OCI-LY7 (cell line): ENCODE measurements around the gene SLC22A13. TPM values are rescaled to one million over a fixed set of nuclear protein-coding genes. Genes with fewer than 3 reads are reported as not detected.

Source experiments
- BruUV-seq: library from RNA; stranded (reverse); fragments of 400-500 nt; replicated peaks from 2 replicates; lab custom pipeline; 2021; lab: Mats Ljungman, UMichigan
- CTCF ChIA-PET: fragments of 300-600 bp; sonication (Branson Sonifier 250); formaldehyde crosslinking; loops from one replicate; lab custom pipeline; 2022; ENCODE audit warnings: antibody characterized with exemption; ENCODE audit not compliant: unreplicated experiment; lab: Charles Lee
- POLR2A ChIA-PET: fragments of 300-600 bp; sonication (Branson Sonifier 250); formaldehyde crosslinking; loops from one replicate; lab custom pipeline; 2022; ENCODE audit warnings: antibody characterized with exemption; lab: Charles Lee
- DNase-seq: peaks from one replicate; pipeline ENCODE4 v3.0.0-alpha.2; 2015; ENCODE audit warnings: low spot score
- H2AFZ ChIP-seq: fragments of 200-600 bp; sonication (generic), shearing (Covaris generic); 2 replicates; pipeline ENCODE4 v1.6.1; 2014; ENCODE audit warnings: mild to moderate bottlenecking, antibody characterized with exemption, low read length, moderate library complexity
- H3K27ac ChIP-seq: fragments of 200-600 bp; sonication (generic); 2 replicates; pipeline ENCODE4 v1.5.1; 2014; ENCODE audit warnings: mixed run types, low read depth, mild to moderate bottlenecking, moderate library complexity, low read length, inconsistent platforms; ENCODE audit not compliant: poor library complexity, severe bottlenecking
- H3K36me3 ChIP-seq: fragments of 200-600 bp; sonication (generic); 2 replicates; pipeline ENCODE4 v1.6.1; 2014; ENCODE audit warnings: mild to moderate bottlenecking, antibody characterized with exemption, low read length, moderate library complexity, mixed read lengths; ENCODE audit not compliant: insufficient read depth
- H3K4me1 ChIP-seq: fragments of 200-600 bp; sonication (generic); 2 replicates; pipeline ENCODE4 v1.5.1; 2014; ENCODE audit warnings: mild to moderate bottlenecking, low read length; ENCODE audit not compliant: insufficient read depth, poor library complexity, severe bottlenecking
- H3K4me2 ChIP-seq: fragments of 200-600 bp; sonication (generic); 2 replicates; pipeline ENCODE4 v1.6.1; 2014; ENCODE audit warnings: mild to moderate bottlenecking, low read length
- H3K4me3 ChIP-seq: fragments of 200-600 bp; sonication (generic); 2 replicates; pipeline ENCODE4 v1.5.1; 2014; ENCODE audit warnings: mild to moderate bottlenecking, low read depth, low read length; ENCODE audit not compliant: poor library complexity, severe bottlenecking
- H3K79me2 ChIP-seq: fragments of 200-600 bp; sonication (generic); 2 replicates; pipeline ENCODE4 v1.6.1; 2016; ENCODE audit warnings: low read depth, mild to moderate bottlenecking, low read length, moderate library complexity, mixed read lengths; ENCODE audit not compliant: insufficient read depth
- H3K9me2 ChIP-seq: fragments of 200-600 bp; sonication (generic); 2 replicates; pipeline ENCODE4 v1.6.1; 2016; ENCODE audit warnings: mild to moderate bottlenecking, low read length, mixed read lengths; ENCODE audit not compliant: insufficient read depth
- H3K9me3 ChIP-seq: fragments of 200-600 bp; sonication (generic); 2 replicates; pipeline ENCODE4 v1.6.1; 2014; ENCODE audit warnings: mild to moderate bottlenecking, mixed run types, low read length, mixed read lengths
- H4K20me1 ChIP-seq: fragments of 200-600 bp; sonication (generic); 2 replicates; pipeline ENCODE4 v1.6.1; 2014; ENCODE audit warnings: mild to moderate bottlenecking, antibody characterized with exemption, low read length, moderate library complexity, mixed read lengths; ENCODE audit not compliant: insufficient read depth
- EZH2phosphoT487 ChIP-seq: fragments of 200-600 bp; sonication (generic); IDR thresholded peaks from 2 replicates; pipeline ENCODE4 v1.6.1; 2018; ENCODE audit warnings: low read depth, borderline replicate concordance, mild to moderate bottlenecking, mixed run types, antibody characterized with exemption, low read length, moderate library complexity, mixed read lengths
- intact Hi-C: fragments of 100-400 bp; cut with micrococcal nuclease; formaldehyde crosslinking; loops from one replicate; pipeline ENCODE4 v1.10.0; 2022; ENCODE audit not compliant: unreplicated experiment
- total RNA-seq, 2 experiments: library from RNA; depleted of rRNA in 1 of 2; stranded (reverse); fragments of >200 nt in 1 of 2; shearing (Covaris generic) in 1 of 2; gene quantifications; 2 replicates each; pipeline ENCODE4 v1.2.3, GENCODE V29; 2014 to 2022
- TF ChIP-seq, protein P1 (sequence below): fragments of 200-600 bp; sonication (generic); conservative IDR thresholded peaks from 2 replicates; pipeline ENCODE4 v1.5.1; 2014; ENCODE audit warnings: mild to moderate bottlenecking, antibody characterized with exemption, low read length, moderate library complexity, mixed read lengths

The SLC22A13 gene
- total RNA-seq, 2 experiments from 2014 or later: 0.13 to 0.27 TPM

DNA sequence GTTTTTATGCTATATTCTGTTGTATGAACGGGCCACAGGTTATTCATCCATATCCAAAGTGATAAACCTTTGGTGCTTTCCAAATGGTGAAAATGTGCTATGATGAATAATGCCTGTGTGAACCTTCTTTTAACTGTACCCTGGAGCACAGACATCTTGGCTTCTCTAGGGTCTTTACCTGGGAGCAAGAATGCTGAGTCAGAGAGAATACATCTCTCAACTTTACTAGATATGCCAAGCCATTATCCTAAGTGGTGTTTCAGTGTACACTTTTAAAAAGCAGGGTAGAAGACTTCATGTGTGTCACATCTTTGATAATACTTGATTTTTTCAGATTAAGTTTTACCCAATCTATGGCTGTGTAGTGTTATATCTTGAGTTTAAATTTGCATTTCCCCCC lies 57.4 kb downstream of the SLC22A13 start:
- H2AFZ ChIP-seq: no peak overlapping the region
- H3K9me2 ChIP-seq: no peaks in the 10 kb centered on the region
- intact Hi-C loops: no loop called here
- H3K36me3 ChIP-seq: no peaks in the 10 kb centered on the region
- BruUV-seq: no TSS peak
- ChIA-PET CTCF (no interaction called here), POLR2A (no interaction called here)
- no peak overlapping the region for H3K4me2 ChIP-seq
- no peaks in the 10 kb centered on the region for H3K79me2 ChIP-seq
- H3K27ac ChIP-seq: no peak overlapping the region
- H3K4me1 ChIP-seq: no peaks in the 10 kb centered on the region
- TF ChIP-seq EZH2phosphoT487: no peak
- TF ChIP-seq, protein P1, sequence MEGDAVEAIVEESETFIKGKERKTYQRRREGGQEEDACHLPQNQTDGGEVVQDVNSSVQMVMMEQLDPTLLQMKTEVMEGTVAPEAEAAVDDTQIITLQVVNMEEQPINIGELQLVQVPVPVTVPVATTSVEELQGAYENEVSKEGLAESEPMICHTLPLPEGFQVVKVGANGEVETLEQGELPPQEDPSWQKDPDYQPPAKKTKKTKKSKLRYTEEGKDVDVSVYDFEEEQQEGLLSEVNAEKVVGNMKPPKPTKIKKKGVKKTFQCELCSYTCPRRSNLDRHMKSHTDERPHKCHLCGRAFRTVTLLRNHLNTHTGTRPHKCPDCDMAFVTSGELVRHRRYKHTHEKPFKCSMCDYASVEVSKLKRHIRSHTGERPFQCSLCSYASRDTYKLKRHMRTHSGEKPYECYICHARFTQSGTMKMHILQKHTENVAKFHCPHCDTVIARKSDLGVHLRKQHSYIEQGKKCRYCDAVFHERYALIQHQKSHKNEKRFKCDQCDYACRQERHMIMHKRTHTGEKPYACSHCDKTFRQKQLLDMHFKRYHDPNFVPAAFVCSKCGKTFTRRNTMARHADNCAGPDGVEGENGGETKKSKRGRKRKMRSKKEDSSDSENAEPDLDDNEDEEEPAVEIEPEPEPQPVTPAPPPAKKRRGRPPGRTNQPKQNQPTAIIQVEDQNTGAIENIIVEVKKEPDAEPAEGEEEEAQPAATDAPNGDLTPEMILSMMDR: no peak
- no peak for DNase-seq
- H3K4me3 ChIP-seq: no peak overlapping the region
- H4K20me1 ChIP-seq: no peaks in the 10 kb centered on the region; the same call in 1 of the 2 replicates
- no peaks in the 10 kb centered on the region for H3K9me3 ChIP-seq

DNA sequence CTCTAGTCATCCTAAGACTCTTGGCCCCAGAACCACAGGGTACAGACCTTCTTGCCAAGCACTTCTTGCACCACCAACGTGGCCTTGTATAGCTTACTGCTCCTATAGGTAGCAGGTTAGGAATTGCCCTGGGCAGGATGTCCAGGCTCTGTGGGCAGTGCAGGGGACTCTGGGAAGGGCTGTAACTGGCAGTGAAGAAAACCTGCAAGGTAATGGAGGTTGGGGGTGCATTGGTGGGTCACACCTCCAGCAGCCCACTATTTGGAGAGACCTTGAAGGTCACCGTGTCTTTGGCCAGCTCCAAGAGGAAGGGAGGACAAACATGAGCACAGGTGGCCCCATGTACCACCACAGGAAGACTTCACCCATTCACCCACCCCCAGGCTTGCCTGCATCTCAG lies 59.6 kb downstream of the SLC22A13 start:
- no peak overlapping the region for H3K27ac ChIP-seq
- H3K4me1 ChIP-seq: no peaks in the 10 kb centered on the region
- no peaks in the 10 kb centered on the region for H3K9me2 ChIP-seq
- H2AFZ ChIP-seq: no peak overlapping the region
- H3K36me3 ChIP-seq: no peaks in the 10 kb centered on the region
- BruUV-seq: no TSS peak
- no peak for DNase-seq
- no peaks in the 10 kb centered on the region for H3K79me2 ChIP-seq
- TF ChIP-seq EZH2phosphoT487: no peak
- TF ChIP-seq, protein P1: no peak
- intact Hi-C loops: no loop called here
- ChIA-PET POLR2A (no interaction called here), CTCF (no interaction called here)
- H3K9me3 ChIP-seq: no peaks in the 10 kb centered on the region
- no peaks in the 10 kb centered on the region; the same call in 1 of the 2 replicates for H4K20me1 ChIP-seq
- no peak overlapping the region for H3K4me2 ChIP-seq
- H3K4me3 ChIP-seq: no peak overlapping the region

GRCh38 chr3:38327335-38328009 lies 61.9 kb downstream of the SLC22A13 start:
- intact Hi-C loops: no loop called here
- Histone ChIP-seq H3K36me3 (no peaks in the 10 kb centered on the region), H3K4me2 (no peak overlapping the region), H3K9me3 (no peaks in the 10 kb centered on the region), H4K20me1 (no peaks in the 10 kb centered on the region; the same call in 1 of the 2 replicates), H3K9me2 (no peaks in the 10 kb centered on the region), H3K4me1 (no peaks in the 10 kb centered on the region), H3K27ac (no peak overlapping the region), H3K79me2 (no peaks in the 10 kb centered on the region), H2AFZ (no peak overlapping the region), H3K4me3 (no peak overlapping the region)
- no peak for DNase-seq
- ChIA-PET CTCF (no interaction called here), POLR2A (interaction anchor here (1.4 kb wide), 1 partner anchor 8 kb away, joined by 4 read pairs; no protein-coding TSS in a partner anchor)
- BruUV-seq: no TSS peak
- TF ChIP-seq EZH2phosphoT487: no peak
- TF ChIP-seq, protein P1: no peak
